ENCODE measurements around the gene CREB3L1. TPM values are rescaled to one million over a fixed set of nuclear protein-coding genes. Genes with fewer than 3 reads are reported as not detected.

CREB3L1 gene
- total RNA-seq, 1 donor from 2014 or later = not detected

GRCh38 chr11:46327829-46328228 lies 50.4 kb downstream of the CREB3L1 start:
- Mint-ChIP-seq H3K36me3 (ENCODE audit: low read depth) (no peaks in the 10 kb centered on the region), H3K27me3 (peaks cover 46% of the 10 kb centered on the region), H3K4me3 (no peak overlapping the region), H3K9me3 (no peaks in the 10 kb centered on the region), H3K4me1 (peaks cover 5% of the 10 kb centered on the region), H3K27ac (no peak overlapping the region)
- ChIA-PET CTCF (interaction anchor here (1.1 kb wide), 1 partner anchor 12 kb away, joined by 3 read pairs; no protein-coding TSS in a partner anchor), POLR2A (no interaction called here)
- intact Hi-C loops (cut with micrococcal nuclease) = no loop called here
- TF ChIP-seq CTCF (IDR thresholded peaks at IDR 0.05) = no peak
- ATAC-seq (ENCODE audit: low read depth) (no peak), DNase-seq (no peak)

GRCh38 chr11:46330154-46330553 lies 52.7 kb downstream of the CREB3L1 start:
- peaks cover 63% of the 10 kb centered on the region for H3K27me3 Mint-ChIP-seq
- no peak overlapping the region for H3K4me3 Mint-ChIP-seq
- POLR2A ChIA-PET = no interaction called here
- H3K9me3 Mint-ChIP-seq = no peaks in the 10 kb centered on the region
- peaks cover 10% of the 10 kb centered on the region for H3K4me1 Mint-ChIP-seq
- CTCF ChIA-PET = interaction anchor here (1.0 to 1.1 kb wide), 3 partner anchors 10 to 199 kb away, joined by 3 to 4 read pairs (median 3); no protein-coding TSS in a partner anchor
- DNase-seq (no peak), ATAC-seq (ENCODE audit: low read depth) (no peak)
- no peak overlapping the region for H3K27ac Mint-ChIP-seq
- H3K36me3 Mint-ChIP-seq (ENCODE audit: low read depth) = no peaks in the 10 kb centered on the region
- no peak for TF ChIP-seq CTCF (IDR thresholded peaks at IDR 0.05)
- intact Hi-C loops (cut with micrococcal nuclease) = no loop called here

- intact Hi-C loops (cut with micrococcal nuclease) = no loop called here
- H3K9me3 Mint-ChIP-seq = no peaks in the 10 kb centered on the region
- ChIA-PET CTCF (interaction anchor here (1.0 to 1.1 kb wide), 3 partner anchors 10 to 199 kb away, joined by 3 to 4 read pairs (median 3); no protein-coding TSS in a partner anchor), POLR2A (no interaction called here)
- peaks cover 60% of the 10 kb centered on the region for H3K27me3 Mint-ChIP-seq
- no peak overlapping the region for H3K4me3 Mint-ChIP-seq
- no peak for DNase-seq
- no peaks in the 10 kb centered on the region for H3K36me3 Mint-ChIP-seq (ENCODE audit: low read depth)
- H3K27ac Mint-ChIP-seq = no peak overlapping the region
- peaks cover 10% of the 10 kb centered on the region for H3K4me1 Mint-ChIP-seq
- no peak for ATAC-seq (ENCODE audit: low read depth)
- TF ChIP-seq CTCF (IDR thresholded peaks at IDR 0.05) = no peak
Observed at GRCh38 chr11:46330563-46331281, 53.3 kb downstream of the CREB3L1 start.

GRCh38 chr11:46331282-46331984 lies 54.0 kb downstream of the CREB3L1 start:
- ChIA-PET CTCF (no interaction called here), POLR2A (no interaction called here)
- Mint-ChIP-seq H3K4me1 (peaks cover 10% of the 10 kb centered on the region), H3K27ac (no peak overlapping the region), H3K4me3 (peak overlapping the region; percentile 42), H3K9me3 (no peaks in the 10 kb centered on the region), H3K36me3 (ENCODE audit: low read depth) (no peaks in the 10 kb centered on the region), H3K27me3 (peaks cover 62% of the 10 kb centered on the region)
- intact Hi-C loops (cut with micrococcal nuclease) = no loop called here
- ATAC-seq (ENCODE audit: low read depth) (no peak), DNase-seq (no peak)
- no peak for TF ChIP-seq CTCF (IDR thresholded peaks at IDR 0.05)

GRCh38 chr11:46332093-46332567 lies 54.7 kb downstream of the CREB3L1 start:
- POLR2A ChIA-PET = no interaction called here
- ATAC-seq (ENCODE audit: low read depth) (no peak), DNase-seq (no peak)
- Mint-ChIP-seq H3K4me3 (peak overlapping the region; percentile 50), H3K4me1 (peaks cover 10% of the 10 kb centered on the region), H3K9me3 (no peaks in the 10 kb centered on the region), H3K27ac (no peak overlapping the region), H3K36me3 (ENCODE audit: low read depth) (no peaks in the 10 kb centered on the region), H3K27me3 (peaks cover 60% of the 10 kb centered on the region)
- intact Hi-C loops (cut with micrococcal nuclease) = no loop called here
- TF ChIP-seq CTCF (IDR thresholded peaks at IDR 0.05) = no peak
- CTCF ChIA-PET = interaction anchor here (0.8 kb wide), 1 partner anchor 16 kb away, joined by 3 read pairs; no protein-coding TSS in a partner anchor
